Naive thymus-derived CD8-positive, alpha-beta T cell (primary cell): ENCODE results near the gene NEDD9. TPM values are rescaled to one million over a fixed set of nuclear protein-coding genes. Genes with fewer than 3 reads are reported as not detected.
A peak's percentile ranks its signal among the peaks of the same experiment; 100 is the strongest.

Experiments
- ATAC-seq, 2 donors: fragments of 150-1000 bp; cut with Tn5 transposase in 1 of 2; sonication (Bioruptor Pico), chemical (Tn5 transposase) in 1 of 2; 1 replicate in 1 of 2; 2 replicates in 1 of 2; pipeline ENCODE4 v1.10.0; 2021; ENCODE audit warnings: mild to moderate bottlenecking in 2 of 2, moderate library complexity in 2 of 2
- POLR2A ChIA-PET: fragments of 350-600 bp; sonication (Branson Sonifier 250); formaldehyde crosslinking; loops from one replicate; lab custom pipeline; 2021; ENCODE audit warnings: antibody characterized with exemption; lab: Charles Lee
- DNase-seq, 10 donors: peaks; one replicate each; pipeline versions ENCODE4 v3.0.0 to v3.0.0-alpha.2; 2020 to 2022
- H3K27ac Mint-ChIP-seq, 10 donors: one replicate each; pipeline ENCODE4 v1.8.0; 2020 to 2022; ENCODE audit warnings: mild to moderate bottlenecking in 10 of 10, mixed read lengths in 10 of 10, moderate library complexity in 4 of 10, inconsistent platforms in 1 of 10
- H3K27me3 Mint-ChIP-seq, 5 donors: one replicate each; pipeline ENCODE4 v1.8.0; 2021 to 2022; ENCODE audit warnings: mixed read lengths in 5 of 5
- H3K36me3 Mint-ChIP-seq, 3 donors: one replicate each; pipeline ENCODE4 v1.8.0; 2020 to 2022; ENCODE audit warnings: mixed read lengths in 3 of 3, mild to moderate bottlenecking in 2 of 3, inconsistent platforms in 1 of 3
- H3K4me1 Mint-ChIP-seq, 4 donors: one replicate each; pipeline ENCODE4 v1.8.0; 2021 to 2022; ENCODE audit warnings: mixed read lengths in 4 of 4
- H3K4me3 Mint-ChIP-seq, 10 donors: one replicate each; pipeline ENCODE4 v1.8.0; 2020 to 2022; ENCODE audit warnings: mild to moderate bottlenecking in 10 of 10, mixed read lengths in 10 of 10, moderate library complexity in 6 of 10, inconsistent platforms in 1 of 10
- H3K9me3 Mint-ChIP-seq, 9 donors: one replicate each; pipeline ENCODE4 v1.8.0; 2020 to 2022; ENCODE audit warnings: mixed read lengths in 9 of 9, mild to moderate bottlenecking in 3 of 9, inconsistent platforms in 1 of 9, moderate library complexity in 1 of 9
- polyA plus RNA-seq, 3 donors: library from polyadenylated mRNA; unstranded; fragments of 300-500 nt; fragmentation: Illumina TruSeq; gene quantifications; one replicate each; pipeline ENCODE4 v1.2.3, GENCODE V29; 2021
- total RNA-seq, 8 experiments: library from RNA in 2 of 8; stranded (reverse) in 2 of 8; gene quantifications; one replicate each; pipeline ENCODE4 v1.2.3 and lab custom pipeline; 2021 to 2026

NEDD9 gene
- total and polyA plus RNA-seq, 5 experiments from 2014 or later = 14.7 to 34.7 (median 20.2) TPM

DNA sequence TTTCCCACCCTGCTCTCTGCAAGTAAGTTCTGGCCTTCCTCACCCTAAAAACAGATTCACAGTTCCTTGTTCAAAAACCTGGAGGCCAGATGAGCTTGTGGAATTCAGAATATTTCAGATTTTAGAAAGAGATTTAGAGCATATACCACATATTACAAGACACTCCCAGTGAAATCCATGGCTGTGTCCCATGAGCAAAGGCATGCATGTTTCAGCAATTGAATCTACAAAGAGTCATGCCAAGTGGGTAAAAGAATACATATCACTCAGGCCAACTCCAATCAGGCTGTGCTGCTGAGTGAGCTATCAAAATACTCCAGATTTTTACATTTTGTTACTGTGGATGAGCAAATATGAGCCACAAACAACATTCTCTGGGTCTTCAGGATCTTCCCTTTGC is 10.2 kb upstream of the NEDD9 start:
- peak overlapping the region in 2 of 10 donors; percentile 5 to 23 for H3K27ac Mint-ChIP-seq
- H3K9me3 Mint-ChIP-seq = no peaks in the 10 kb centered on the region
- ATAC-seq = no peak
- DNase-seq = no peak
- no peak overlapping the region for H3K4me3 Mint-ChIP-seq
- H3K27me3 Mint-ChIP-seq = no peaks in the 10 kb centered on the region
- peaks cover 4 to 12% (median 6%) of the 10 kb centered on the region in 4 donors for H3K4me1 Mint-ChIP-seq
- POLR2A ChIA-PET = no interaction called here
- H3K36me3 Mint-ChIP-seq = peaks cover 0 to 23% (median 18%) of the 10 kb centered on the region in 3 donors

DNA sequence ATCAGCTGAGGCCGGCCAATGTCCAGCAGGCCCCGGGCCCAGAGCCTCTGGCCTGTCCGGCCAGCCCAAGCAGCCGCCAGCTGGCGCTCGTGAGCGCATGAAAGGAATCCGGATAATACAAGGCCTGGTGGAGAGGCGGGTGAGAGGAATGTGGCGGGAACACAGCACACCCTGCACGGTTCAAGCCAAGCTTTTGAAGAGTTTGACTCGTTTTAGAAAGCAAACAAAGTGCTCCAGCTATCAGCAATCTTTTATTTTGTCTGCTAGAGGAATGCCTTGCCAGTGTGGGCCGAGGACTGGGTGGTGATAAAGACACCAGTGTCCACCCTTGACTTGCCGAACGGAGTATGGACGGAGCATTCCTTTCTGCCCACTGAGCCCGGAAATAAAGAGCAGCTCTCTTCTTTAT is 9.3 kb upstream of the NEDD9 start:
- Mint-ChIP-seq H3K36me3 (peaks cover 0 to 18% (median 16%) of the 10 kb centered on the region in 3 donors), H3K9me3 (no peaks in the 10 kb centered on the region), H3K4me3 (no peak overlapping the region), H3K27ac (no peak overlapping the region), H3K27me3 (no peaks in the 10 kb centered on the region), H3K4me1 (peaks cover 6 to 13% (median 12%) of the 10 kb centered on the region in 4 donors)
- no peak for ATAC-seq
- POLR2A ChIA-PET = no interaction called here
- DNase-seq = no peak

DNA sequence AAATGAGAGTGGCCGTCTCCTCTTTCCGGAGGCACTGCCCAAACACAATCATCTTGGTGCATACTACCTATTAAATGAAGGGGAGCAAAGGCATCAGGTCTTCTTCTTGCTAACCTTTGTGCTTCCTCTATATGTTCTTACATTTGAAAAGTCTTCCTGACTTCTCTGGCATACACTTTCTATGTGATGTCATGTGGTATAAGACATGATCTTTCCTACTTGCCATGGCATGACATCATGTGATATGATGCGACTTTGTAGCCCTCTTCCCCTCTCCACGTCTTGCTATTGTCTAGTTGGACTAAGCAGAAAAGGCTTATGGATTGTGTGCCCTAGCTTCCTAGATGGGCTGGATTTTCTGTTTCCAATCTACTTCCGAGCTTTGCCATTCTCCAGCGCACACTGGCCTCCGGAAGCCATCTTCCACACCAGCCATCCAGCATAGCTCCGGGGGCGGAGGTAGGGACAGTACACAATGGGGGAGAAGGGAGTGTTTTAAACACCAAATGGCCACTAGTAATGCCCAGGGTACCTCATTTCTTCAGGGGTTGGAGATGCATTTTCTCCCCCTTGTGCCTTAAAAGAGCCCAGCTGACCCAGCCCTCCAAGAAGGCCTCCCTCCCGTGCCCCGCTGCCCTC is 8.8 kb upstream of the NEDD9 start:
- H3K27ac Mint-ChIP-seq = no peak overlapping the region
- POLR2A ChIA-PET = no interaction called here

DNA sequence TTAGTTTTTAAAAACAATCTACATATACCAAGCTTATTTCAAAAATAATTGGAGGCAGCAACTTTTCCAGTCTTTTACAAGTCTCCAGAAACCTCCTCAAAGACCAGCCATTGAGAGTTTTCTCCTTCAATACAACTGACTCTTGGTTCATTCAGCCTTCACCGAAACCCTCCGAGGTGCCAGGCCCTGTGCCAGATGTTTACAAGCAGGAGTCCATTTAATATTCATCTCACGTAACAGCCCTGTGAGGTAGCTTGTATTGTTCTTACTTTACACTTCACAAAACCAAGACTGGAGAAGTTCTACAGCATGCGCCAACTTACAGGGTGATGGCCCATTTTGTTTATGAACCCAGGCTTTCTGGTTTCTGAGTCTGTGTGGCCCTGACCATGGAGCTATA is 5.5 kb upstream of the NEDD9 start:
- H3K4me3 Mint-ChIP-seq = no peak overlapping the region
- no peak for DNase-seq
- no peak overlapping the region for H3K27ac Mint-ChIP-seq
- H3K9me3 Mint-ChIP-seq = no peaks in the 10 kb centered on the region
- ATAC-seq = no peak
- no peaks in the 10 kb centered on the region for H3K27me3 Mint-ChIP-seq
- peaks cover 19 to 43% (median 31%) of the 10 kb centered on the region in 4 donors for H3K4me1 Mint-ChIP-seq
- POLR2A ChIA-PET = no interaction called here
- peaks cover 0 to 5% (median 3%) of the 10 kb centered on the region in 3 donors for H3K36me3 Mint-ChIP-seq

More for the DNA sequence above, 8.8 kb upstream of the NEDD9 start:
- ATAC-seq (no peak), DNase-seq (no peak)
- no peaks in the 10 kb centered on the region for H3K9me3 Mint-ChIP-seq
- H3K4me3 Mint-ChIP-seq = no peak overlapping the region
- peaks cover 0 to 18% (median 16%) of the 10 kb centered on the region in 3 donors for H3K36me3 Mint-ChIP-seq
- H3K4me1 Mint-ChIP-seq = peaks cover 12 to 18% (median 16%) of the 10 kb centered on the region in 4 donors
- H3K27me3 Mint-ChIP-seq = no peaks in the 10 kb centered on the region

DNA sequence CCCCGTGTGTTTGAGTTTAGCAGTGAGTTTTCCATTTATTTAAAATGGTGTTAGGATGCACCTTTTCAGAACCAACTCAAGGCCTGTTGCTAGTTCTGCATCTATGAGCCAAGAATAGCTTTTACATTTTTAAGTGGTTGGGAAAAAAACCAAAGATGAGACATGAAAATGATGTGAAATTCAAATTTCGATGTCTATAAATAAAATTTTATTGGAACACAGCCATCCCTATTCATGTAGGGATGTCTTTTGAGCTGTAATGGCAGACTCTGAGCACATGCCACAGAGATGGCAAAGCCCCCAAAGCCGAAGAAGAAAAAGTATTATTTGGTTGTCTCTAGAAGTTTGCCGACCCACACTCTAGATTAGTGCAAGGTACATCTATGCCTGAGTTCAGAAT is 5.0 kb upstream of the NEDD9 start:
- no peaks in the 10 kb centered on the region for H3K27me3 Mint-ChIP-seq
- peaks cover 0 to 3% (median 0%) of the 10 kb centered on the region in 3 donors for H3K36me3 Mint-ChIP-seq
- no peaks in the 10 kb centered on the region for H3K9me3 Mint-ChIP-seq
- H3K27ac Mint-ChIP-seq = peak overlapping the region in 2 of 10 donors; percentile 7 to 74
- POLR2A ChIA-PET = no interaction called here
- peaks cover 20 to 48% (median 32%) of the 10 kb centered on the region in 4 donors for H3K4me1 Mint-ChIP-seq
- H3K4me3 Mint-ChIP-seq = no peak overlapping the region
- DNase-seq (no peak), ATAC-seq (no peak)

DNA sequence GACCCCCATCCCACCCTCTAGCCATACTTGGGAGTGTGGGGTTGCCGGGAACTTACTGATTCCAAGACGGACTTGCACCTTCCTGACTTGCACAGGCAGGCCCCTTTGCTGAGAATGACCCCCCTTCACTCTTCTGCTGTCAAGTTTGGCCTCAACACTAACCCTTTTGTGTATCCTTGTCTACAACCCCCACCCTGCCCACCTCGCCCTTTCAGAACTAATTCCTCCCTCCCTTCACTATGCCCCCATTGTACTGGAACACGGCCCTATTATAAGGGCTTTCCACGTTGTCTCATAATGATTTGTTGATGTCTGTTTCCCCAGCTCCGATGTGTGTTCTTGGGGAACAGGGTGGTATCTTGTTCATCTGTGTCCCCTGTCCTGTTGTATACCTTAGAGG is 4.4 kb upstream of the NEDD9 start:
- POLR2A ChIA-PET = interaction anchor here (0.6 kb wide), 1 partner anchor 9 kb away, joined by 3 read pairs; no protein-coding TSS in a partner anchor
- peaks cover 21 to 52% (median 34%) of the 10 kb centered on the region in 4 donors for H3K4me1 Mint-ChIP-seq
- H3K27me3 Mint-ChIP-seq = no peaks in the 10 kb centered on the region

DNA sequence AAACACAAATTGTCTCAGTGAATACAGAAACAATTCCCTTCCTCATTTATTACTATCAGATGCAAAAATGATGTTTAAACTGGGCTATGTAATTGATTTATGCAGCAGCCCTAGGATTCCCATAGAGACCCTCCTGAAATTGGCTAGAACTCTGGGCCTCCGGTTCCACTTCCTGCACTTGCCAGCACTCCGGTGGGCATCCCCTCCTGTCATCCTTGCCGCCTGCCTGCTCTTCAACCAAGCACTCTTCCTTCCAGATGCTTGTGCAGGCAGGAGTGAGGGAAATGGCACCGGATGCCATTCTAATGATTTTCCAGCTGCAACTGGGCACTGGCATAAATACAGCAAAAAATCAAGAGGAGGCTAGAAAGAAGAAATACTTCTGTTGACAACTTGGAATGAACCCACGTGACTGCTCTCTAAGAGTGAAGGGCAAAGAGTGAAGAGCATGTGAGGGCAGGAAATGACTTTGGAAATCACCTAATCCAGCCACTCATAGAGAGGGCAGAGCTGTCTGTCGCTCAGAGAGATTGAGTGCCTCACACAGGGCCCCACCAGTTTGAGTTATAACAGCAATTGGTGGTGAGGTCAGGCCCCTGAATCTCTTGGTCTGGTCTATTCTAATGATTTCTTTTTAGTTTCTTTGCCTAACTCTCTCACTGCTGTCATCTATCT is 3.7 kb upstream of the NEDD9 start:
- H3K27ac Mint-ChIP-seq = peak overlapping the region in 8 of 10 donors; percentile 6 to 79 (median 52)
- peaks cover 0 to under 1% (median 0%) of the 10 kb centered on the region in 3 donors for H3K36me3 Mint-ChIP-seq
- H3K9me3 Mint-ChIP-seq = no peaks in the 10 kb centered on the region
- ATAC-seq (no peak), DNase-seq (peak in 2 of 10 donors; percentile 18 to 32)
- H3K4me1 Mint-ChIP-seq = peaks cover 21 to 57% (median 37%) of the 10 kb centered on the region in 4 donors
- peak overlapping the region in 1 of 10 donors; percentile 19 for H3K4me3 Mint-ChIP-seq
- H3K27me3 Mint-ChIP-seq = no peaks in the 10 kb centered on the region
- POLR2A ChIA-PET = interaction anchor here (0.6 kb wide), 1 partner anchor 9 kb away, joined by 3 read pairs; no protein-coding TSS in a partner anchor

More for the DNA sequence above, 4.4 kb upstream of the NEDD9 start:
- ATAC-seq (no peak), DNase-seq (no peak)
- Mint-ChIP-seq H3K27ac (peak overlapping the region in 7 of 10 donors; percentile 4 to 79 (median 56)), H3K9me3 (no peaks in the 10 kb centered on the region), H3K36me3 (peaks cover 0 to 3% (median 0%) of the 10 kb centered on the region in 3 donors), H3K4me3 (peak overlapping the region in 1 of 10 donors; percentile 19)

DNA sequence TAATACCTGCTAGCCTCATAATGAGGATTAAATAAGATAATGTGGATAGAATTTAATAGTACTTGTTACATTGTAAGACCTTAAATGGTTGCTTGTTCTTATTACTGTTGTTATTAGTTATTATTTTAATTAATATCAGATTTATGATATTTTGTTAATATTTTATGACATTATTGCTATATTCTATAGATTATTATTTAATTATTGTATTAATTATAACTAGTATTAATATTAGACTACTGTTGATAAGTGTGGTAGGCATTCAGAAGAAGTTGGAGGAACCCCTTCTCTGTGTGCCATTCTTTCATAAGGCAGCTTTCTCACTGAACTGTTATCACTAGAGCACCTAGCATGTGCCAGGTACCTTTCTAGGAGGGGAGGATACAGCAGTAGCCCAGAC is 2.6 kb upstream of the NEDD9 start:
- Mint-ChIP-seq H3K4me1 (peaks cover 19 to 68% (median 37%) of the 10 kb centered on the region in 4 donors), H3K9me3 (no peaks in the 10 kb centered on the region), H3K27ac (peak overlapping the region in 1 of 10 donors; percentile 48), H3K27me3 (no peaks in the 10 kb centered on the region), H3K36me3 (no peaks in the 10 kb centered on the region), H3K4me3 (no peak overlapping the region)
- DNase-seq (no peak), ATAC-seq (no peak)
- POLR2A ChIA-PET = interaction anchor here (0.6 kb wide), 1 partner anchor 146 kb away, joined by 6 read pairs; no protein-coding TSS in a partner anchor

DNA sequence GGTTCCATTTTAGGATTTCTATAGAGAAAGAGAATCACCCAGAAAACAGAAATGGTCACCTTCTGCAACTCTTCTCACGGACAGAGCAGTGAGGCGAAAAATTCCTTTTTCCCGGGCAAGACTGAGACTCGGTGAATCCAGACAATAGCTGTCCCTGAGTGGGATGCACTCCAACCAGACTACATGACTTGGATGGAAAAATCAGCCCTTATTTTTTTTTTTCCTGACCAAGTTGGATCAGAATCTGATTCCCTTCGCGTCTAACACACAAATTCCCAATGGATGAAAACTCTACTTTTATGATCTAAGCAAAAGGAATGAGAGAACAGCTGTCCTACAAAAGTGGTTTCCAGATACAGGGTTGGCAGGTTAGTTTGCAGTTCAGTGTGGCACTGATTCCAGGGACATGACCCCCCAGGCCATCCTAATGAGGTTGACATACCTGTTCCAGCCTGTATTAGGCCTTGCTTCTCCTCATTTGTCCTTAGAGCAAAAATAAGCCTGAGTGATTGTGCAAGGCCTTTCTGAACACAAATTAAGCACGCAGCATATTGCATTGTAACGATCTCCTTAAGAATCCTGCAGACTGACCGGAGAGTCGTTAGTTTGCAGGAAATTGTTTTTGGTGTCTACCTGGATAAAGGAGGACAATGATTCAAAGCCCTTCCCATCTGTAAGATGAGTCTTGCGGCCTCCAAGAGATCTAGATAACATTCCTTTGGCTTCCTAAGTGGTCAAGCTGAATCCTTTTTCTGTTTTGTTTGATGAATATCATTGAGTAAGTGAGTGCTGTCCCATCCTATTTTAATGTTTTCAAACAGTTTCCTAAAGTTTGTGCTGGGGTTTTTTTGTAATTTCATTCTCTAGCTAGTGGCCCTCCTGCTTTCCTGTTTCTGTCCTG is 1.5 kb upstream of the NEDD9 start:
- POLR2A ChIA-PET = interaction anchor here (0.6 kb wide), 1 partner anchor 149 kb away, joined by 4 read pairs; no protein-coding TSS in a partner anchor
- ATAC-seq = no peak
- H3K27ac Mint-ChIP-seq = peak overlapping the region in 9 of 10 donors; percentile 9 to 99 (median 97)

DNA sequence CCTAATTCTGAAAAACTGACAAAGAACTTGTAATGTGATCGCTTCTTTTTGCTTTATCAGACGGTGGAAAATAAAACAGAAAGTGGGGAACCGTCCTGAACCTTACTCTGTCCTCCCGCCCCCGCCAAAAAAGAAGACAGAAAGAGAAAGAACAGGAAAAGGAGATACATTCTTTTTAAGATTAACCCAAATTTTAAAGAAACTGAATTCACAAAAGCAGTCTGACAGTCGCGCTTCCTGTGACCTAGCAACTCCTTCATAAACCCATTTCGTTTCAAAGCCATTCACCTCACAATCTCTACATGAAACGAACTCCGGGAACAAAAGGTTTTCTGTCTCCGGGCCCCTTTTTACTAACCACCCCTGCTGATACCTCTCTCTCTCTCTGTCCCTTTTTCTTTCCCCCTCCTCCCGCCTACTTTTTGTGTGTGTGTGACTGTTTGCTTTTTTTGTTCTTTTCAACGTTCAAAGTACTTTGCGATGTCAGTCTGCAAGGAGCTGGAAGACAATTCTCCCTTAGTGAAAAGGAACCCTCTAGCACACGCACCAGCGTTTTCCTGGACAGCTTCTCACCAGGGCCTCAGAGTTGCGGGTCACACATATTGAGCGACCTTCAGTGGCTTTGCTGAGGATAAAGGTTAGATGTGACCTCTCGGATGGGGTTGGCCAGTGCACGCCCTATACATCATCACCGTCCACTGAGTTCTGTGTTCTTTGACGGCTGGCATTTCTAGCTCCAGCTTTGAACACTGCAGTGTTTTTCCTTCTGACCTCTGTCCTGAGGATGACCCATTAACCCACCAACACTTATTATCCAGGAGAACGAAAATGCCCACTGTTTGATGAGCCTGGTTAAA is 530 bp upstream of the NEDD9 start:
- ATAC-seq = peak; percentile 41 to 53
- POLR2A ChIA-PET = interaction anchor here (0.6 to 0.8 kb wide), 3 partner anchors 9 to 172 kb away, joined by 3 to 4 read pairs (median 4); no protein-coding TSS in a partner anchor

More for the DNA sequence above, 1.5 kb upstream of the NEDD9 start:
- Mint-ChIP-seq H3K9me3 (no peaks in the 10 kb centered on the region), H3K36me3 (no peaks in the 10 kb centered on the region), H3K27me3 (no peaks in the 10 kb centered on the region), H3K4me1 (peaks cover 18 to 73% (median 37%) of the 10 kb centered on the region in 4 donors), H3K4me3 (peak overlapping the region; percentile 81 to 98 (median 95))
- no peak for DNase-seq

DNA sequence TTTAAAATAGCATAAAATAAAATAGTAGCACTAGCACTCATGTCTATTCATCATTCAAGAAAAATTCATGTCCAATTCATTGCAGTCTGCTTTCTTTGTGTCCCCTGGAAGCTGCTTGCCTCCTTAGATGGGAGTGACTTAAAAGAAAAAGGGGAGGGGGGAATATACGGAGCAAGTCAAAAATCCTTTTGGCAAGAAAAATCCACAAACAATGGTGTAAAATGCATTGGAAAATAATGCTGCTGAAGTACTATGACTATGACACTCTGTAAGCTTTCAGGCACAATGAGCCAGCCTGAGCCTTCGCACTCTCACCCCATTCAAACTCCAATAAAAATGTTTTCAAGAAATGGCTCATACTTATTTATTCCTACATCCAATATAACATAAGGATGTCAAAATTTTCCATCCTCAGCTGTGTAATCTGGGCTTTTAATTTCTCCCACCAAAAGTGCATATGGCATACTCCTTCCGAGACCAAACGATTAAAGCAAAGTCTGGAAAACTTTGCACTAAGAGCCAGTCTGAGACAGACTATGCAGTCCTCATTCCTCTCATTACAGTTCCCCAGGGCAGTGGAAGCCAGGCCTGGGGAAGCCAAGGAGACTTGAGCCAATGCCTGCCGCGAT is 790 bp downstream of the NEDD9 start:
- Mint-ChIP-seq H3K4me1 (peaks cover 16 to 70% (median 31%) of the 10 kb centered on the region in 4 donors), H3K36me3 (no peaks in the 10 kb centered on the region), H3K27me3 (no peaks in the 10 kb centered on the region), H3K4me3 (peak overlapping the region; percentile 81 to 98 (median 95)), H3K27ac (peak overlapping the region; percentile 84 to 99 (median 97)), H3K9me3 (no peaks in the 10 kb centered on the region)
- DNase-seq (no peak), ATAC-seq (no peak)
- POLR2A ChIA-PET = interaction anchor here (0.8 to 1.3 kb wide), 2 partner anchors 7 to 150 kb away, joined by 4 read pairs; no protein-coding TSS in a partner anchor

More for the DNA sequence above, 530 bp upstream of the NEDD9 start:
- Mint-ChIP-seq H3K27me3 (no peaks in the 10 kb centered on the region), H3K4me1 (peaks cover 18 to 72% (median 34%) of the 10 kb centered on the region in 4 donors), H3K4me3 (peak overlapping the region; percentile 81 to 98 (median 95)), H3K9me3 (no peaks in the 10 kb centered on the region), H3K27ac (peak overlapping the region; percentile 84 to 99 (median 97)), H3K36me3 (no peaks in the 10 kb centered on the region)
- peak in 4 of 10 donors; percentile 10 to 87 (median 53) for DNase-seq
